K562 (cell line): ENCODE measurements around the gene ING4. TPM values are rescaled to one million over a fixed set of nuclear protein-coding genes. Genes with fewer than 3 reads are reported as not detected.

Experiments used
- ATF1 ChIP-seq, 2 experiments: fragments of 450-650 bp in 1 of 2; IDR thresholded peaks; 2 replicates each; pipeline ENCODE4 v1.6.1; 2016; ENCODE audit warnings: missing compliant biosample characterization in 1 of 2, missing genetic modification characterization in 1 of 2
- E2F3 ChIP-seq: fragments of 250-450 bp; sonication (Bioruptor Pico); IDR thresholded peaks from 2 replicates; pipeline ENCODE4 v1.4.0; 2020; ENCODE audit warnings: mild to moderate bottlenecking
- EZH2 ChIP-seq: IDR thresholded peaks from 2 replicates; pipeline ENCODE4 v1.6.1; 2012; ENCODE audit warnings: low read depth, mild to moderate bottlenecking, inconsistent platforms, low read length, borderline replicate concordance
- FOXK1 ChIP-seq: sonication (generic); formaldehyde crosslinking; IDR thresholded peaks from 2 replicates; pipeline ENCODE4 v1.8.0; 2022; ENCODE audit warnings: missing genetic modification reagents, mild to moderate bottlenecking, borderline replicate concordance
- KLF10 ChIP-seq: fragments of 250-450 bp; sonication (Bioruptor Pico); IDR thresholded peaks from 2 replicates; pipeline ENCODE4 v1.6.1; 2021; ENCODE audit warnings: matching md5 sums
- PHF20 ChIP-seq: fragments of 450-650 bp; IDR thresholded peaks from 2 replicates; pipeline ENCODE4 v1.6.1; 2018; ENCODE audit not compliant: partially characterized antibody
- PHF21A ChIP-seq: fragments of 450-650 bp; IDR thresholded peaks from 2 replicates; pipeline ENCODE4 v1.6.1; 2017; ENCODE audit warnings: low read depth, borderline replicate concordance
- POLR2AphosphoS2 ChIP-seq: IDR thresholded peaks from 2 replicates; pipeline ENCODE4 v1.6.1; 2012; ENCODE audit warnings: low read length, improper control_type of control experiment
- SIN3B ChIP-seq: fragments of 450-650 bp; IDR thresholded peaks from 2 replicates; pipeline ENCODE4 v1.6.1; 2017; ENCODE audit warnings: low read depth, mild to moderate bottlenecking, moderate library complexity
- SPI1 ChIP-seq: IDR thresholded peaks from 2 replicates; pipeline ENCODE4 v1.6.1; 2011; ENCODE audit warnings: low read depth, low read length, control low read depth, borderline replicate concordance
- SRSF9 ChIP-seq: fragments of 200-400 bp; formaldehyde crosslinking; IDR thresholded peaks from 2 replicates; pipeline ENCODE4 v1.6.1; 2017; ENCODE audit warnings: low read depth, low read length, borderline replicate concordance
- TCF7 ChIP-seq: sonication (generic); IDR thresholded peaks from 2 replicates; pipeline ENCODE4 v1.6.1; 2016; ENCODE audit warnings: antibody characterized with exemption, borderline replicate concordance
- TEAD2 ChIP-seq: fragments of 450-650 bp; IDR thresholded peaks from 2 replicates; pipeline ENCODE4 v1.6.1; 2016; ENCODE audit warnings: missing genetic modification characterization, control low read depth, missing compliant biosample characterization
- polyA plus RNA-seq, 8 experiments: library from polyadenylated mRNA; depleted of rRNA in 4 of 8; stranded (reverse) in 5 of 8; unstranded in 3 of 8; fragments of >200 nt; fragmentation: Nextera tagmentation in 2 of 8; fragmentation: Illumina TruSeq in 1 of 8; extraction: Ambion mirVana in 2 of 8; extraction: Trizol in 1 of 8; gene quantifications; 2 replicates each; pipeline versions ENCODE4 v1.2.1 to v1.2.3, GENCODE V29; 2011 to 2014; ENCODE audit warnings: inconsistent platforms in 1 of 8, missing spikeins in 1 of 8
- total RNA-seq, 7 experiments: library from RNA; depleted of rRNA in 6 of 7; stranded (reverse); fragments of >200 nt in 6 of 7; fragmentation: Illumina TruSeq in 2 of 7; extraction: Trizol in 2 of 7; gene quantifications; 2 replicates each; pipeline versions ENCODE4 v1.2.1 to v1.2.3, GENCODE V29; 2011 to 2021; ENCODE audit warnings: low replicate concordance in 1 of 7
- TF ChIP-seq, protein P1 (sequence below): fragments of 200-800 bp; sonication (Bioruptor generic); IDR thresholded peaks from 2 replicates; pipeline ENCODE4 v1.6.1; 2017; ENCODE audit warnings: missing genetic modification characterization, missing compliant biosample characterization
- TF ChIP-seq, protein P2 (sequence below): fragments of 450-650 bp; IDR thresholded peaks from 2 replicates; pipeline ENCODE4 v1.6.1; 2017; ENCODE audit warnings: antibody characterized with exemption
- TF ChIP-seq, protein P3 (sequence below): fragments of 250-450 bp; sonication (Bioruptor Pico); IDR thresholded peaks from 2 replicates; pipeline ENCODE4 v1.8.0; 2021; ENCODE audit warnings: borderline replicate concordance, mild to moderate bottlenecking, moderate library complexity; ENCODE audit not compliant: poor library complexity, severe bottlenecking
- TF ChIP-seq, protein P4 (sequence below): fragments of 250-450 bp; sonication (Bioruptor Pico); IDR thresholded peaks from 2 replicates; pipeline ENCODE4 v1.4.0; 2020; ENCODE audit warnings: mild to moderate bottlenecking, moderate library complexity
- TF ChIP-seq, protein P5 (sequence below): IDR thresholded peaks from 2 replicates; pipeline ENCODE4 v1.6.1; 2012; ENCODE audit warnings: low read depth, low read length, improper control_type of control experiment, borderline replicate concordance

Gene ING4
- total and polyA plus RNA-seq, 9 of the 15 experiments (the other 6 are each of a cell fraction or from before 2014, with no cell fraction given): 6.6 to 30.2 (median 15.7) TPM

DNA sequence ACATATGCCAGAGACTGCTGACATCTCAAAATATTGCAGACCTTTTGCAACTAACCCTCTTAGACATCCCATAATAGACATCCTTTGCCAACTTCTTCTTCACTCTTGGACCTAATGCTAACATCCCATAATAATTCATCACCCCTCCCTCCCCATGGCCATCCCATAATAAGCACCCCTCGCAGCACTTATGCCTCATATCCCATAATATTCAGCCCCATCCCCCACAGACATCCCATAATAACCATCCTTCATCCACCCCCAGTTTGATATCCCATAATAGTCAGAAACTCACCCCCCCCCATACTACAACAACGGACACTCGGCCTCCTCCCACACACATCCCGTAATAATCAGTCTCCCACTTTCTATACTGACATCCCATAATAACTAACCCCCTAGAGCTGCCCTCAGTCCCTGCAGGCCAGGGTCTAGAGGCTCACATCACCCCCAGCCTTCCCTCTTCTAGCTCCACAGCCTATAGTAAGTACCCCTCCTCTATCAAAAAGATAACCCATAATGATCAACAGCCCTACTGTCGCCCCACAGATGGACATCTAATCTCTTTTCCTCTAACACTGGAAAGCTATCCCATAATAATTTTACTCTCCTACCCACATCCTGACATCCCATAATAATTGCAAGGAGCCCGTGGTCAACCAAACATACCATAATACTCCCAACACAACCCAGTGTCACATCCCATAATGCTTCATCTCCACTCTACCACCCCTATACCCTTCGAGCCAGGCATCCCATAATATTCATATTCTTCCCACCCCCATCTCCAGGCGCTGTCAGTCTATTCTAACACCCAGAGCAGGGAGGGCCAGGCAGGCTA is 54.9 kb downstream of the ING4 start (continued):
- TF ChIP-seq, protein P1, sequence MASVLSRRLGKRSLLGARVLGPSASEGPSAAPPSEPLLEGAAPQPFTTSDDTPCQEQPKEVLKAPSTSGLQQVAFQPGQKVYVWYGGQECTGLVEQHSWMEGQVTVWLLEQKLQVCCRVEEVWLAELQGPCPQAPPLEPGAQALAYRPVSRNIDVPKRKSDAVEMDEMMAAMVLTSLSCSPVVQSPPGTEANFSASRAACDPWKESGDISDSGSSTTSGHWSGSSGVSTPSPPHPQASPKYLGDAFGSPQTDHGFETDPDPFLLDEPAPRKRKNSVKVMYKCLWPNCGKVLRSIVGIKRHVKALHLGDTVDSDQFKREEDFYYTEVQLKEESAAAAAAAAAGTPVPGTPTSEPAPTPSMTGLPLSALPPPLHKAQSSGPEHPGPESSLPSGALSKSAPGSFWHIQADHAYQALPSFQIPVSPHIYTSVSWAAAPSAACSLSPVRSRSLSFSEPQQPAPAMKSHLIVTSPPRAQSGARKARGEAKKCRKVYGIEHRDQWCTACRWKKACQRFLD: peak; percentile 98
- no peak for TF ChIP-seq SIN3B
- no peak for TF ChIP-seq TEAD2 (tag)
- no peak for TF ChIP-seq ATF1 (CRISPR knock-in tag; IDR thresholded peaks at IDR 0.05)
- TF ChIP-seq ATF1 (tag; IDR thresholded peaks at IDR 0.05): peak; percentile 31; the same call in 1 of the 2 replicates
- TF ChIP-seq PHF21A: 0 out of 2 replicates have a peak, but pooled peaks have one; percentile 33
- TF ChIP-seq, protein P2, sequence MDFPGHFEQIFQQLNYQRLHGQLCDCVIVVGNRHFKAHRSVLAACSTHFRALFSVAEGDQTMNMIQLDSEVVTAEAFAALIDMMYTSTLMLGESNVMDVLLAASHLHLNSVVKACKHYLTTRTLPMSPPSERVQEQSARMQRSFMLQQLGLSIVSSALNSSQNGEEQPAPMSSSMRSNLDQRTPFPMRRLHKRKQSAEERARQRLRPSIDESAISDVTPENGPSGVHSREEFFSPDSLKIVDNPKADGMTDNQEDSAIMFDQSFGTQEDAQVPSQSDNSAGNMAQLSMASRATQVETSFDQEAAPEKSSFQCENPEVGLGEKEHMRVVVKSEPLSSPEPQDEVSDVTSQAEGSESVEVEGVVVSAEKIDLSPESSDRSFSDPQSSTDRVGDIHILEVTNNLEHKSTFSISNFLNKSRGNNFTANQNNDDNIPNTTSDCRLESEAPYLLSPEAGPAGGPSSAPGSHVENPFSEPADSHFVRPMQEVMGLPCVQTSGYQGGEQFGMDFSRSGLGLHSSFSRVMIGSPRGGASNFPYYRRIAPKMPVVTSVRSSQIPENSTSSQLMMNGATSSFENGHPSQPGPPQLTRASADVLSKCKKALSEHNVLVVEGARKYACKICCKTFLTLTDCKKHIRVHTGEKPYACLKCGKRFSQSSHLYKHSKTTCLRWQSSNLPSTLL: no peak
- TF ChIP-seq, protein P3, sequence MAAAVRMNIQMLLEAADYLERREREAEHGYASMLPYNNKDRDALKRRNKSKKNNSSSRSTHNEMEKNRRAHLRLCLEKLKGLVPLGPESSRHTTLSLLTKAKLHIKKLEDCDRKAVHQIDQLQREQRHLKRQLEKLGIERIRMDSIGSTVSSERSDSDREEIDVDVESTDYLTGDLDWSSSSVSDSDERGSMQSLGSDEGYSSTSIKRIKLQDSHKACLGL: no peak
- TF ChIP-seq KLF10: no peak
- TF ChIP-seq POLR2AphosphoS2: no peak
- TF ChIP-seq, protein P4, sequence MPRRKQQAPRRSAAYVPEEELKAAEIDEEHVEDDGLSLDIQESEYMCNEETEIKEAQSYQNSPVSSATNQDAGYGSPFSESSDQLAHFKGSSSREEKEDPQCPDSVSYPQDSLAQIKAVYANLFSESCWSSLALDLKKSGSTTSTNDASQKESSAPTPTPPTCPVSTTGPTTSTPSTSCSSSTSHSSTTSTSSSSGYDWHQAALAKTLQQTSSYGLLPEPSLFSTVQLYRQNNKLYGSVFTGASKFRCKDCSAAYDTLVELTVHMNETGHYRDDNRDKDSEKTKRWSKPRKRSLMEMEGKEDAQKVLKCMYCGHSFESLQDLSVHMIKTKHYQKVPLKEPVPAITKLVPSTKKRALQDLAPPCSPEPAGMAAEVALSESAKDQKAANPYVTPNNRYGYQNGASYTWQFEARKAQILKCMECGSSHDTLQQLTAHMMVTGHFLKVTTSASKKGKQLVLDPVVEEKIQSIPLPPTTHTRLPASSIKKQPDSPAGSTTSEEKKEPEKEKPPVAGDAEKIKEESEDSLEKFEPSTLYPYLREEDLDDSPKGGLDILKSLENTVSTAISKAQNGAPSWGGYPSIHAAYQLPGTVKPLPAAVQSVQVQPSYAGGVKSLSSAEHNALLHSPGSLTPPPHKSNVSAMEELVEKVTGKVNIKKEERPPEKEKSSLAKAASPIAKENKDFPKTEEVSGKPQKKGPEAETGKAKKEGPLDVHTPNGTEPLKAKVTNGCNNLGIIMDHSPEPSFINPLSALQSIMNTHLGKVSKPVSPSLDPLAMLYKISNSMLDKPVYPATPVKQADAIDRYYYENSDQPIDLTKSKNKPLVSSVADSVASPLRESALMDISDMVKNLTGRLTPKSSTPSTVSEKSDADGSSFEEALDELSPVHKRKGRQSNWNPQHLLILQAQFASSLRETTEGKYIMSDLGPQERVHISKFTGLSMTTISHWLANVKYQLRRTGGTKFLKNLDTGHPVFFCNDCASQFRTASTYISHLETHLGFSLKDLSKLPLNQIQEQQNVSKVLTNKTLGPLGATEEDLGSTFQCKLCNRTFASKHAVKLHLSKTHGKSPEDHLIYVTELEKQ (CRISPR knock-in tag): no peak
- no peak for TF ChIP-seq FOXK1 (CRISPR knock-in tag)
- no peak for TF ChIP-seq SRSF9
- no peak for TF ChIP-seq SPI1
- TF ChIP-seq, protein P5, sequence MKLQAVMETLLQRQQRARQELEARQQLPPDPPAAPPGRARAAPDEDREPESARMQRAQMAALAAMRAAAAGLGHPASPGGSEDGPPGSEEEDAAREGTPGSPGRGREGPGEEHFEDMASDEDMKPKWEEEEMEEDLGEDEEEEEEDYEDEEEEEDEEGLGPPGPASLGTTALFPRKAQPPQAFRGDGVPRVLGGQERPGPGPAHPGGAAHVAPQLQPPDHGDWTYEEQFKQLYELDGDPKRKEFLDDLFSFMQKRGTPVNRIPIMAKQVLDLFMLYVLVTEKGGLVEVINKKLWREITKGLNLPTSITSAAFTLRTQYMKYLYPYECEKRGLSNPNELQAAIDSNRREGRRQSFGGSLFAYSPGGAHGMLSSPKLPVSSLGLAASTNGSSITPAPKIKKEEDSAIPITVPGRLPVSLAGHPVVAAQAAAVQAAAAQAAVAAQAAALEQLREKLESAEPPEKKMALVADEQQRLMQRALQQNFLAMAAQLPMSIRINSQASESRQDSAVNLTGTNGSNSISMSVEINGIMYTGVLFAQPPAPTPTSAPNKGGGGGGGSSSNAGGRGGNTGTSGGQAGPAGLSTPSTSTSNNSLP: peak; percentile 80
- no peak for TF ChIP-seq TCF7
- no peak for TF ChIP-seq EZH2
- TF ChIP-seq PHF20: peak; percentile 16
- TF ChIP-seq E2F3 (CRISPR knock-in tag): no peak
